GM18867 (cell line): ENCODE measurements around the gene TRIM50.
"Not testable (repeated sequence)": the region's sequence is repeated elsewhere in the genome, so short reads cannot be mapped to it uniquely, and the experiment has no call there.

Experiments used
- ATAC-seq: cut with Tn5 transposase; IDR thresholded peaks from one replicate; pipeline ENCODE4 v1.9.1; 2021; ENCODE audit warnings: mild to moderate bottlenecking, moderate library complexity; ENCODE audit not compliant: unreplicated experiment

The TRIM50 gene

DNA sequence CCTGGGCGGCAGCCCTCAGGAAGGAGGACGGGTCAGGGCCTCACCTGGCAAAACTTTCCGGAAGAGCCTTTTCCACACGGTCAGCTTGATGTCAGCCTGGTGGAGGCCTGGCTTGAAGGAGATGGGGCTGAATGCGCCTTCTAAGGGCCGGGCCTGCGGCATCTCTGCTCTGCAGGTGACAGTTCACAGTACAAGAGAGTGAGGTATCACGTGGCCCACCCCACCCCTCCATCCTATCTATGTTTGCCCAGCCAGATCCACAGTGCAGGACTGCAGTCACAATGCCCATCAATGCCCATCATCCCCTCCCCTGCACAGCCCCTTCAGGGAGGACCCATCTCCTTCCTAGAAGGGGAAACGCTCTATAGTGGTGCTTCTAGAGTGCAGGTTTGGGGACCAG lies 11.4 kb downstream of the TRIM50 start:
- ATAC-seq: no peak

DNA sequence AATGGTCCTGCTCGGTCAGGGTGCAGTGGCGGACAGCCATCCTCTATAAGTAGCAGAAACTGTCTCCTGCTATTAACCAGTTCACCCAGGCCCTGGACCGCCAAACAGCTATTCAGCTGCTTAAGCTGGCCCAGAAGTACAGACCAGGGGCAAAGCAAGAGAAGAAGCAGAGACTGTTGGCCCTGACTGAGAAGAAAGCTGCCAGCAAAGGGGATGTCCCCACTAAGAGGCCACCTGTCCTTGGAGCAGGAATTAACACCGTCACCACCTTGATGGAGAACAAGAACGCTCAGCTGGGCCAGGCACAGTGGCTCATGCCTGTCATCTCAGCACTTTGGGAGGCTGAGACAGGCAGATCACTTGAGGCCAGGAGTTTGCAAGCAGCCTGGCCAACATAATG lies 13.6 kb downstream of the TRIM50 start:
- no peak for ATAC-seq

DNA sequence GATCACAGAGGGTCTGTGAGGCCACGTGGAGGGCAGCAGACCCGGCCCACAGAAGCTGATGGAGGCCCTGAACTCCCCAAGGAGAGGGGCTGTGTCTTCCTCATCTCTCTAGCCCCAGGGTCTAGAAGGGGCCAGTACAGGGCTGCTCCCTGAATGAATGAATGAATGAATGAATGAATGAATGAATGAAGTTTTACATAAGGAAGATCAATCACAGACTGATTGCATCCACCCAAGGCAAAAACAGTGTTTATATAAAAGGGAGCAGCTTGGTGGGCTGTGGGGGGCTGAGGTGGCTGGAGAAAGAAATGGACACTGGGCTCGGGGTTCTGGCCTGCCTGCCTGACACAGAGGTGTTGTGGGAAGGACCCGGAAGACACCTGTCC lies 14.4 kb downstream of the TRIM50 start:
- ATAC-seq: no peak

- ATAC-seq: no peak
Measured at GRCh38 chr7:73312831-73313520, 14.9 kb downstream of the TRIM50 start.

GRCh38 chr7:73311421-73311820 lies 16.5 kb downstream of the TRIM50 start:
- ATAC-seq: not testable (repeated sequence)

DNA sequence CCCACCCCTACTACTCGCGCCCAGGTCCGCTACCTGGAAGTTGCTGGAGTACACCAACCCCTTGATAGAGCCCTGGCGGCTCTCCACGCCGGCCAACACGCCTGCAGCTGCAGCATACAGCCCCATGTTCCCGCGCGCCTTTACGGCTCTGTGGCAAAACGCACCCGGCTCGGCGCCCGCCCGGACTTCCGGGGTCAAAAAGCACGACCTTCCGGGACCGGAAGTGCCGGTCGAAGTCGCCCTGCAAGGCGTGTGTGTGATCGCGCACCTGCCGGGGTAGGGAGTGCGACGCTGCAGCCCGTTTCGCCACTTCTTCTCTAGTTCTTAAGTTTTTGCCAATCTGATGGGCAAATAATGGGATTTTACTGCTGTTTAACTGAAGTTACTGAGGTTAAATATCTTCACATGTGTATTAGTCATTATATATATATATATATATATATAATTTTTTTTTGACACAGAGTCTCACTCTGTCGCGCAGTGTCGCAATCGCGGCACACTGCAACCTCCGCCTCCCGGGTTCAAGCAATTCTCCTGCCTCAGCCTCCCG lies 19.1 kb downstream of the TRIM50 start, which contains the start of gene NSUN5:
Gene NSUN5 (minus strand): TSS at position 162 of the 550 bp plus-strand sequence. CDS start 36 bp downstream, at position 126.
- ATAC-seq: peak; percentile 91

- peak; percentile 36 for ATAC-seq
Measured at GRCh38 chr7:73308074-73308664, 19.7 kb downstream of the TRIM50 start.

DNA sequence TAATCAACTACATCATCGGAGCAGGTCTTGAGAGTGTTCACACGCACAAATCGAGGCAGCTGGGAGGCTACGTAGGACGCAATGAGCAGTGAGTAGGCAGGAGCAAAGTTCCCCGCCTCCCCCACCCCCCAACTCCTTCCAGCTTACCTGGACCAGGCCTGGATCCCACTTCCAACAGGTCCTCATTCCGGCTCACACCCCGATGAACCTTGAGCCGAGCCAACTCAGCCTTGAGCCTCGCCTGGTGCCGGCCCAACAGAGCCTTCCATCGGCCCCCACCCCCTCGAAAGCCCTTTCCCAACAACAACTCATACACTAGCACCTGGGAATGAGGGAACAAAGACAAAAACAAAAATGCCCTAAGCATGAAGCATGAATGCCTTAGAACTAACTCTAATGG lies 20.4 kb downstream of the TRIM50 start:
- no peak for ATAC-seq

DNA sequence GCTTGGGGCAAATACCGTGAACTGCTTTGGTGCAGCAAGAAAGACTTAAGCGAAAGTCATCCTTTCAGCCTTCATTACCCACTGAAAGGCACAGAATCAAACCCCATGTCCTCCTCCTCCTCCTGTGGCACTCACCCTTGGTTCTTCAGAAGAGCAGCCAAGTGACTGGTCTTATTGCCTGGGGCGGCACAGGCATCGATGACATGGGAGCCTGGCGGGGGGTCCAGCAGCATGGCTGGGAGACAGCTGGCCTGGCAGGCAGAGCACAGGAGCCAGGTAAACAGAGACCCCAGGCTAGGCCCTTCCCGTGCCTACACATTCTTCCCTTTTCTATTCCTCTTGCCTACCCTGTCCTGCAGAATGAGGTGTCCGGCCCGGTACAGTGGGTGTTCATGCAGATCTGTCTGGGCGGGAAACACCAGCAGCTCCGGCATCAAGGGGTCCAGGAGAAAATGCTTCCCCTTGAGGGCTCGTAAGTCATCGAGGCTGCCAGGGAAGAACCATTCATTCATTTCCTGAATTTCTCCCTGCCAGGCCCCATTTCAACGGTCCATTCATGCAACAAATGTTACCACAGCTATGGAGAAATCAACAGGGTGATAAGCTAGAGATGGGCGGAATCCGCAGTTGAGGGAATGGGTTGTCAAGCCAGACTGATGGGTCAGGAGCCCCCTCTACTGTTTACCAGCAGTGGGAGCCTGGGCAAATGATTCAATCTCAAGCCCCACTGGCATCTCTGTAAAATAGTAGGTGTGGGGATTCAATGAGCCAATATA lies 23.1 kb downstream of the TRIM50 start:
- ATAC-seq: not testable (repeated sequence)

DNA sequence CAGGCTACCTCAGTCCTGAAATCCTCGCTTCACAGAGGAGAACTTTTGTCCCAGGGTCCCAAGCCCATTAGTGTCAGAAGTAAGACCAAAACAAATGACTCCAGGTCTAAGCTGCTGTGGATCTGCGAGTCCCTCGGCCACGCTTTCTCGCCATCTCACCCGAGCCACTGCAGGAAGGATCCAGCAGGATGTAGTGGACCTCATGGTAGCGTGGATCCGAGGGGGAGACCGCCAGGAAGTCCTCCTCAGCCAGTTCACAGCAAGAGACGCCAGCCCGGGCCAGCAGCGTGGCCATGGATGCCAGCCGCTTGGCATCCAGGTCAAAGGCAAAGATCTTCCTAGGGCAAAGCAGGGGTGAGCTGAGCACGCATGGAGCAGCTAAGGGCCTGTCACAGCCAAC lies 23.8 kb downstream of the TRIM50 start:
- ATAC-seq: no peak

DNA sequence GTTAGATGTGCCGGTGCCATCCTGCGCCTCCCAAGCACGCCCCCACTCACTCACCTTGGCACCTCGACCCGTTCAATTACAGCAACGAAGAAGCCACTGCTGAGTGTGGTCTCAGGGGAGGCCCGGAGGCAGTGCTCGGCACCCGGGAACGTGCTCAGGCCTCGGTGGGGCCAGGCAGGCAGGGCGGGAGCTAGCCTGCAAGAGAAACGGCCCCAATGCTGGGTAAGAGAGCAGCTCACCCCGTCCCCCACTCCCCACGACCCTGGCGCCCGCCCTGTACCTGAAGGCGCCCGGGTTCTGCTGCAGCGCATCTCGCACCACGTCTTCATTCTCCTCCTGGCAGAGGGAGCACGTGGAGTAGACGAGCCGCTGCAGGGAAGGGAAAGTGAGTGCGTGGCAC lies 24.3 kb downstream of the TRIM50 start:
- ATAC-seq: no peak

GRCh38 chr7:73302846-73303245 lies 25.0 kb downstream of the TRIM50 start:
- ATAC-seq: not testable (repeated sequence)

- not testable (repeated sequence) for ATAC-seq
Measured at GRCh38 chr7:73301108-73301507, 26.8 kb downstream of the TRIM50 start.

DNA sequence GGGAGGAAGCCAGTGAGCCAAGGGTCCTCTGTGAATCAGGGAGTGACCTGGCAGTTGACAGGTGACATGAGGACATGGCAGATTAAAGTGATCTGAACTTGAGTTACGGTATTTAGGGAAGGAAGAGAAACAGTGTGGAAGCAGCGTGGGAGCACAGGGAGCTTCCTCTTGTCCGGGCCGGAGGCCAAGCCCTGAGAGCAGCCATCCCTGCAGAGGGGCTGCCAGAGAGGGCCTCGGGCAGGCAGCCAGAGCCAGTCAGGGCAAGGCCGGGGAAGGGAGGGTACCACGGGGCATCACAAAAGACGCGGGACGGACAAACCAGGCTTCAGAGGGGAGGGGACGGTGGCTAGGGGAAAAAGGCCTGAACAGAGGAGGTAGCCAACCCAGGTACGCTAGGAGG lies 28.1 kb downstream of the TRIM50 start:
- ATAC-seq: not testable (repeated sequence)

GRCh38 chr7:73297706-73298105 lies 30.2 kb downstream of the TRIM50 start:
- ATAC-seq: not testable (repeated sequence)

- not testable (repeated sequence) for ATAC-seq
Measured at GRCh38 chr7:73297235-73297634, 30.6 kb downstream of the TRIM50 start.

DNA sequence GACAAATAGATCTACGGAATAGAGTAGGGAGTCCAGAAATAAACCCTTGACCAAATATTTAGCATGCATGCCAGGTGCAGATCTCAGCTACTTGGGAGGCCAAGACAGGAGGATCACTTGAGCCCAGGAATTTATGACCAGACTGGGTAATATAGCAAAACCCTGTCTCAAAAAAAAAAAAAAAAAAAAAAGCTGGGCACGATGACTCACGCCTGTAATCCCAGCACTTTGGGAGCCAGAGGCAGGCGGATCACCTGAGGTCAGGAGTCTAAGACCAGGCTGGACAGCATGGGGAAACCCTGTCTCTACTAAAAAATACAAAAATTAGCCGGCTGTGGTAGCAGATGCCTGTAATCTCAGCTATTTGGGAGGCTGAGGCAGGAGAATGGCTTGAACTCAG lies 50.7 kb downstream of the TRIM50 start:
- not testable (repeated sequence) for ATAC-seq

DNA sequence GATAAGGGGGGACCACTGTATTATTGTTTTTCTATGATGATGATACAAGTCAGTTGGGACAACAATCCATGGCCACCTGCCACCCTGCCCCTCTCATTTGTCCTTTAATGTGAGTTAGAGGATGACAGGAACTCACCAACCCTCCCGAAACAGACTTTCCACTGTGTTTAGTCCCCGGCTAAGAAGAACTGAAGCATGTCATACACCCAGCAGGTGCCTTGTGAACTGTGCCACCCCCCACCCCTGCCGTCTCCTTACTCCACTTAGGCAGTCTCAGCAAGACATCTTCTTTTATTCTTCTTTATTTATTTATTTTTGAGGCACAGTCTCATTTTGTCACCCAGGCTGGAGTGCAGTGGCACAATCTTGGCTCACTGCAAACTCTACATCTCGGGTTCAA lies 60.1 kb downstream of the TRIM50 start:
- ATAC-seq: not testable (repeated sequence)

DNA sequence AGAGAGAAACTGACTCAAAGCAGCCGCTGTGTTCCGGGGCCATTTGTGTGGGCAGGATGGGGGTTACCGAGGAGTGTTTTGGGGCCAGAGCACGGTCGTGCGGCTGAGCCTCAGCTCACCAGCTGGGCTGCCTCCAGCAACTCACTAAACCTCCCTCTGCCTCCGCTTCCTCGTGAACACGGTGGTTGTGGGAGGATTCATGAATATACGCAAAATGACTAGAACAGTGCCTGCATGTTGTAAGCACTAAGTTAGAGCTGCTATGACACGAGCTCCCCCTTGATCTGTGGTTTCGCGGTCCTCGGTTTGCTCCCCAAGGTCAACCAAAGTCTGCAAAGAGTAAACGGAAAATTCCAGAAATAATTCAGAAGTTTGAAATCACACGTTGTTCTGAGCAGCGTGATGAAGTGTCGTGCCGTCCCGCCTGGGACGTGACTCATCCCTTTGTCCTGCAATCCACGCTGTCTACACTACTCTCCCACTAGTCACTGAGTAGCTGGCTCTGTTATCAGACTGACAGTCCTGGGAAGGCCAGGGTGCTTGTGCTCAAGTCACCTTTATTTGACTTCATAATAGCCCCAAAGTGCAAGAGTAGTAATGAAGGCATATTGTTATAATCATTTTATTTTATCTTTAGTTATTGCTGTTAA lies 61.0 kb downstream of the TRIM50 start:
- ATAC-seq: peak; percentile 82
